Karpas-422 (cell line): Measurements from ENCODE around the gene SSH2. TPM values are rescaled to one million over a fixed set of nuclear protein-coding genes. Genes with fewer than 3 reads are reported as not detected.
A peak's percentile ranks its signal among the peaks of the same experiment; 100 is the strongest.
"Not testable (repeated sequence)": the region's sequence is repeated elsewhere in the genome, so short reads cannot be mapped to it uniquely, and the experiment has no call there.

ENCODE experiments used
- DNase-seq: peaks from one replicate; pipeline ENCODE4 v3.0.0-alpha.2; 2015
- H2AFZ ChIP-seq: fragments of 200-600 bp; sonication (generic); 2 replicates; pipeline ENCODE4 v1.6.1; 2014; ENCODE audit warnings: antibody characterized with exemption, low read length, mixed read lengths
- H3K27ac ChIP-seq: fragments of 200-600 bp; sonication (generic); 2 replicates; pipeline ENCODE4 v1.5.1; 2014; ENCODE audit warnings: mild to moderate bottlenecking, low read length, moderate library complexity
- H3K27me3 ChIP-seq: fragments of 200-600 bp; sonication (generic); 2 replicates; pipeline ENCODE4 v1.6.1; 2014; ENCODE audit warnings: low read length, mixed read lengths
- H3K36me3 ChIP-seq: fragments of 200-600 bp; sonication (generic); 2 replicates; pipeline ENCODE4 v1.6.1; 2014; ENCODE audit warnings: low read length, mixed read lengths; ENCODE audit not compliant: insufficient read depth
- H3K4me1 ChIP-seq: fragments of 200-600 bp; sonication (generic); 2 replicates; pipeline ENCODE4 v1.6.1; 2014; ENCODE audit warnings: mild to moderate bottlenecking, low read length, mixed read lengths
- H3K4me2 ChIP-seq: fragments of 200-600 bp; sonication (generic); 2 replicates; pipeline ENCODE4 v1.6.1; 2014; ENCODE audit warnings: low read length, low read depth, mild to moderate bottlenecking; ENCODE audit not compliant: poor library complexity, severe bottlenecking
- H3K4me3 ChIP-seq: fragments of 200-600 bp; sonication (generic); 2 replicates; pipeline ENCODE4 v1.5.1; 2014; ENCODE audit warnings: mild to moderate bottlenecking, antibody characterized with exemption, low read length, mixed read lengths
- H3K79me2 ChIP-seq: fragments of 200-600 bp; sonication (generic); 2 replicates; pipeline ENCODE4 v1.6.1; 2014; ENCODE audit warnings: mild to moderate bottlenecking, low read length, mixed read lengths
- H3K9ac ChIP-seq: fragments of 200-600 bp; sonication (generic); 2 replicates; pipeline ENCODE4 v1.6.0; 2014; ENCODE audit warnings: low read length
- H3K9me2 ChIP-seq: fragments of 200-600 bp; sonication (generic), shearing (Covaris generic); replicated peaks from 2 replicates; pipeline ENCODE4 v1.6.0; 2014; ENCODE audit warnings: mild to moderate bottlenecking, low read length, moderate library complexity; ENCODE audit not compliant: insufficient read depth
- H3K9me3 ChIP-seq: fragments of 300-700, 200-600 bp; sonication (generic); 2 replicates; pipeline ENCODE4 v1.6.1; 2014; ENCODE audit warnings: low read length, mixed read lengths
- H4K20me1 ChIP-seq: fragments of 200-600 bp; sonication (generic); 2 replicates; pipeline ENCODE4 v1.6.1; 2014; ENCODE audit warnings: mild to moderate bottlenecking, antibody characterized with exemption, low read length, low read depth; ENCODE audit not compliant: insufficient read depth
- total RNA-seq: library from RNA; depleted of rRNA; stranded (reverse); fragments of >200 nt; shearing (Covaris generic); gene quantifications from 2 replicates; pipeline ENCODE4 v1.2.3, GENCODE V29; 2014; ENCODE audit warnings: low replicate concordance

SSH2 gene
- total RNA-seq, 1 experiment from 2014 or later = 53.9 TPM

GRCh38 chr17:29864123-29864522, 65.9 kb downstream of the SSH2 start:
- not testable (repeated sequence) for H4K20me1 ChIP-seq
- H3K79me2 ChIP-seq = peaks cover 87% of the 10 kb centered on the region

GRCh38 chr17:29862951-29863350, 67.1 kb downstream of the SSH2 start:
- Histone ChIP-seq H3K27ac (no peak overlapping the region; the same call in 1 of the 2 replicates), H3K4me3 (no peak overlapping the region), H3K9ac (no peak overlapping the region), H3K79me2 (peaks cover 86% of the 10 kb centered on the region), H3K4me2 (no peak overlapping the region), H4K20me1 (no peaks in the 10 kb centered on the region), H3K9me2 (no peaks in the 10 kb centered on the region), H3K9me3 (no peaks in the 10 kb centered on the region), H3K27me3 (no peaks in the 10 kb centered on the region), H3K36me3 (no peaks in the 10 kb centered on the region), H3K4me1 (peaks cover 40% of the 10 kb centered on the region), H2AFZ (no peak overlapping the region)
- no peak for DNase-seq

More at GRCh38 chr17:29864123-29864522, 65.9 kb downstream of the SSH2 start:
- H3K9me3 ChIP-seq, H3K27me3 ChIP-seq, H2AFZ ChIP-seq, DNase-seq, H3K27ac ChIP-seq, H3K36me3 ChIP-seq, H3K4me2 ChIP-seq, H3K9ac ChIP-seq, H3K9me2 ChIP-seq, H3K4me3 ChIP-seq: not testable (repeated sequence)
- H3K4me1 ChIP-seq = peaks cover 52% of the 10 kb centered on the region

- Histone ChIP-seq H3K27me3 (no peaks in the 10 kb centered on the region), H3K4me1 (peaks cover 32% of the 10 kb centered on the region), H4K20me1 (no peaks in the 10 kb centered on the region), H3K36me3 (no peaks in the 10 kb centered on the region), H3K9me3 (peaks cover 5% of the 10 kb centered on the region; the same call in 1 of the 2 replicates), H2AFZ (no peak overlapping the region), H3K4me2 (no peak overlapping the region), H3K9ac (no peak overlapping the region), H3K4me3 (no peak overlapping the region), H3K9me2 (no peaks in the 10 kb centered on the region), H3K79me2 (peaks cover 86% of the 10 kb centered on the region), H3K27ac (no peak overlapping the region)
- DNase-seq = no peak
Observed at GRCh38 chr17:29862127-29862526, 67.9 kb downstream of the SSH2 start.

- H2AFZ ChIP-seq, H3K4me3 ChIP-seq, H3K9me2 ChIP-seq, DNase-seq, H3K27ac ChIP-seq, H3K4me2 ChIP-seq, H4K20me1 ChIP-seq, H3K27me3 ChIP-seq, H3K9me3 ChIP-seq, H3K9ac ChIP-seq, H3K36me3 ChIP-seq: not testable (repeated sequence)
- Histone ChIP-seq H3K79me2 (peaks cover 82% of the 10 kb centered on the region), H3K4me1 (peaks cover 13% of the 10 kb centered on the region)
Observed at GRCh38 chr17:29859445-29859844, 70.6 kb downstream of the SSH2 start.

- Histone ChIP-seq H4K20me1 (no peaks in the 10 kb centered on the region), H3K79me2 (peaks cover 81% of the 10 kb centered on the region), H3K4me1 (peaks cover 10% of the 10 kb centered on the region), H3K27ac (no peak overlapping the region), H2AFZ (no peak overlapping the region), H3K9ac (no peak overlapping the region), H3K9me3 (peaks cover 5% of the 10 kb centered on the region; the same call in 1 of the 2 replicates), H3K36me3 (no peaks in the 10 kb centered on the region), H3K4me3 (no peak overlapping the region), H3K9me2 (no peaks in the 10 kb centered on the region), H3K27me3 (no peaks in the 10 kb centered on the region), H3K4me2 (no peak overlapping the region)
- no peak for DNase-seq
Observed at GRCh38 chr17:29857823-29858222, 72.2 kb downstream of the SSH2 start.

- not testable (repeated sequence) for H3K4me3 ChIP-seq, H4K20me1 ChIP-seq, H3K9ac ChIP-seq, DNase-seq, H3K27me3 ChIP-seq, H3K9me2 ChIP-seq, H3K9me3 ChIP-seq, H2AFZ ChIP-seq, H3K27ac ChIP-seq, H3K4me2 ChIP-seq, H3K36me3 ChIP-seq, H3K4me1 ChIP-seq
- peaks cover 80% of the 10 kb centered on the region for H3K79me2 ChIP-seq
Observed at GRCh38 chr17:29857105-29857504, 72.9 kb downstream of the SSH2 start.

- peaks cover 5% of the 10 kb centered on the region; the same call in 1 of the 2 replicates for H3K9me3 ChIP-seq
- no peak overlapping the region for H3K4me2 ChIP-seq
- no peak overlapping the region for H3K4me3 ChIP-seq
- DNase-seq = no peak
- peaks cover 75% of the 10 kb centered on the region for H3K79me2 ChIP-seq
- H4K20me1 ChIP-seq = no peaks in the 10 kb centered on the region
- H2AFZ ChIP-seq = no peak overlapping the region
- H3K9me2 ChIP-seq = no peaks in the 10 kb centered on the region
- H3K36me3 ChIP-seq = no peaks in the 10 kb centered on the region
- H3K4me1 ChIP-seq = peaks cover 9% of the 10 kb centered on the region
- no peaks in the 10 kb centered on the region for H3K27me3 ChIP-seq
- peak overlapping the region; percentile 2; the same call in 1 of the 2 replicates for H3K27ac ChIP-seq
- no peak overlapping the region for H3K9ac ChIP-seq
Observed at GRCh38 chr17:29855686-29856085, 74.3 kb downstream of the SSH2 start.

GRCh38 chr17:29848737-29849136, 81.3 kb downstream of the SSH2 start:
- H3K4me3 ChIP-seq = no peak overlapping the region
- no peak overlapping the region for H2AFZ ChIP-seq
- peaks cover 82% of the 10 kb centered on the region for H3K79me2 ChIP-seq
- no peak overlapping the region for H3K4me2 ChIP-seq
- H3K9me3 ChIP-seq = no peaks in the 10 kb centered on the region
- no peaks in the 10 kb centered on the region for H3K27me3 ChIP-seq
- DNase-seq = no peak
- H3K36me3 ChIP-seq = 0 out of 2 replicates have a peak, but pooled peaks cover 3% of the 10 kb centered on the region
- H3K9ac ChIP-seq = no peak overlapping the region
- no peaks in the 10 kb centered on the region for H4K20me1 ChIP-seq
- H3K4me1 ChIP-seq = peaks cover 45% of the 10 kb centered on the region
- H3K9me2 ChIP-seq = no peaks in the 10 kb centered on the region
- H3K27ac ChIP-seq = no peak overlapping the region
